Activated T-cell treated with anti-CD3 and anti-CD28 coated beads, Interleukin-2, amount 50 U/mL, for 72 hours (primary cell): Measurements from ENCODE around the gene TMEM266. TPM values are rescaled to one million over a fixed set of nuclear protein-coding genes. Genes with fewer than 3 reads are reported as not detected.
"Not testable (repeated sequence)": the region's sequence is repeated elsewhere in the genome, so short reads cannot be mapped to it uniquely, and the experiment has no call there.

Source experiments
- ATAC-seq, 2 donors: fragments of 150-1000 bp; cut with Tn5 transposase; replicated peaks in 1 of 2; 2 replicates each; pipeline ENCODE4 v1.10.0; 2021; ENCODE audit warnings: moderate library complexity in 2 of 2, mild to moderate bottlenecking in 1 of 2
- DNase-seq, 2 donors: peaks; one replicate each; pipeline ENCODE4 v3.0.0; 2021 to 2022; ENCODE audit warnings: mixed read lengths in 1 of 2
- H3K27ac Mint-ChIP-seq: one replicate; pipeline ENCODE4 v1.8.0; 2022; ENCODE audit warnings: mild to moderate bottlenecking, moderate library complexity, mixed read lengths
- H3K27me3 Mint-ChIP-seq: one replicate; pipeline ENCODE4 v1.8.0; 2022; ENCODE audit warnings: low read depth, mixed read lengths
- H3K36me3 Mint-ChIP-seq, 2 donors: one replicate each; pipeline ENCODE4 v1.8.0; 2022; ENCODE audit warnings: mixed read lengths in 2 of 2, mild to moderate bottlenecking in 1 of 2; ENCODE audit not compliant: insufficient read depth in 2 of 2
- H3K4me1 Mint-ChIP-seq: one replicate; pipeline ENCODE4 v1.8.0; 2022; ENCODE audit warnings: low read depth, mixed read lengths
- H3K4me3 Mint-ChIP-seq, 2 donors: one replicate each; pipeline ENCODE4 v1.8.0; 2022; ENCODE audit warnings: mild to moderate bottlenecking in 2 of 2, mixed read lengths in 2 of 2, moderate library complexity in 2 of 2
- H3K9me3 Mint-ChIP-seq, 2 donors: one replicate each; pipeline ENCODE4 v1.8.0; 2022; ENCODE audit warnings: mixed read lengths in 2 of 2
- total RNA-seq, 2 donors: library from RNA; stranded (reverse); gene quantifications; one replicate each; pipeline ENCODE4 v1.2.3, GENCODE V29; 2022

Gene TMEM266, protein sequence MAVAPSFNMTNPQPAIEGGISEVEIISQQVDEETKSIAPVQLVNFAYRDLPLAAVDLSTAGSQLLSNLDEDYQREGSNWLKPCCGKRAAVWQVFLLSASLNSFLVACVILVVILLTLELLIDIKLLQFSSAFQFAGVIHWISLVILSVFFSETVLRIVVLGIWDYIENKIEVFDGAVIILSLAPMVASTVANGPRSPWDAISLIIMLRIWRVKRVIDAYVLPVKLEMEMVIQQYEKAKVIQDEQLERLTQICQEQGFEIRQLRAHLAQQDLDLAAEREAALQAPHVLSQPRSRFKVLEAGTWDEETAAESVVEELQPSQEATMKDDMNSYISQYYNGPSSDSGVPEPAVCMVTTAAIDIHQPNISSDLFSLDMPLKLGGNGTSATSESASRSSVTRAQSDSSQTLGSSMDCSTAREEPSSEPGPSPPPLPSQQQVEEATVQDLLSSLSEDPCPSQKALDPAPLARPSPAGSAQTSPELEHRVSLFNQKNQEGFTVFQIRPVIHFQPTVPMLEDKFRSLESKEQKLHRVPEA
- total RNA-seq, result not detected

DNA sequence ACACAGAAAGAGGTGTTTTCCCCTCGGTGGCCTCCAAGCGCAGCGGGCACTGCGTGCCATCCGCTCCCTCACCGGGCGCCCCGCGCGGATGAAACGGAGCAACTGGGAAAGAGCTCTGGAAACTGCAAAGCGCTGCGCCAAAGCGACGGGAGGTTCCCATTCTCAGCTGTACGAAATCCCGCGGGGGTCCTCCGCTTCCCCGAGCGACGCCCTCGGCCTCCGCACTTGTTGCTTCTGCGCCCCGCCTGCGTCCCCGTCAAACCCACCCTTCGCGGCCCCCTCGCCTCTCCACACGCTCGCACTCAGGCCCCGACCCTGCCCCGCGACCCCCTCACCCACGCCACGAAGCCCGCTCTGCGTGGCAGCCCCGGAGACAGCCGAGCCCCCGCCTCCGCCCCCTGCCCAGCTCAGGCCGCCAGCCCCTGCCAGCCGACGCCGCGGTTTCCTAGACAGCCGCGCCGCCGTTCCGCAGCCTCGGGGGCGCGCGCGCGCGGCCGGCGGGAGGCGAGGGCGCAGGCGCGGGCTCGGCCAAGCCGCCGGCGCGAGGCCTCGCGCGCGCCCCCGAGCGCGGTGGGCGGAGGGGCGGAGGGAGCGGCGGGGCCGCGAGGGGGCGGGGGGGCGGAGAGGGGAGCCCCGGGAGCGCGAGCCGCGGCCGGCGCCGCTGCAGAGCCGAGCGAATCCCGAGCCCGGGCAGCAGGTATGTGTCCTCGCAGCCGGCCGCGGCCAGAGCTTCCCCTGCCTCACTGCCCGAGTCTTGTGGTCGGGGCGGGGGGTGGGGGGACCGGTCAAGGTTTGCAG is at the start of gene TMEM266:
Gene TMEM266, plus strand, starts transcription at position 666 of the 798 bp plus-strand sequence. CDS start 74,279 bp downstream, outside the sequence.
- Mint-ChIP-seq H3K4me3 (peak within 1 kb of the TSS; percentile 79 to 81), H3K27me3 (peaks cover 62% of the 10 kb centered on the region), H3K4me1 (peaks cover 34% of the 10 kb centered on the region), H3K27ac (no peak within 1 kb of the TSS), H3K9me3 (no peaks in the 10 kb centered on the region), H3K36me3 (no peaks in the 10 kb centered on the region)
- ATAC-seq, result peak; percentile 52
- DNase-seq, result peak; percentile 26 to 28

DNA sequence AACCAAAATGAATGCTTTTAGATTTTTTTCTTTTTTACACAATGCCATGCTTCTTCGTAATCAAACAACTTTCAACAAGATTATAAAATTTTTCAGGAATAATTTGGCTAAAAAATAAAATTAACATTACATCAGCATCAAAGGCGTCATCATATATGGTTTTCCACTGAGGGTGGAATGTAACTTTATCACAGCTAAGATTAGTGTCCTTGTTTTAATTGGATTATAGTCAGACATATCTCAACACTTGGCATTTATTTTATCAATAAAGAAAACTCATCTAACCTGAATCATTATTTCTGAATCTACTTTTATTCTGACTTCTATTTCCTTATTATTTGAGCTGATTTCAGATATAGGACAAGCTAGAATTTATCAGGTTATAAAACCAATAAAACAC is 49.2 kb upstream of the TMEM266 start:
- ATAC-seq (no peak), DNase-seq (no peak)
- H3K9me3 Mint-ChIP-seq, result peaks cover 0 to 2% of the 10 kb centered on the region in 2 donors
- peaks cover 42% of the 10 kb centered on the region for H3K27me3 Mint-ChIP-seq
- H3K4me3 Mint-ChIP-seq, result no peak overlapping the region
- H3K36me3 Mint-ChIP-seq, result no peaks in the 10 kb centered on the region
- H3K27ac Mint-ChIP-seq, result no peak overlapping the region
- H3K4me1 Mint-ChIP-seq, result peaks cover 7% of the 10 kb centered on the region

DNA sequence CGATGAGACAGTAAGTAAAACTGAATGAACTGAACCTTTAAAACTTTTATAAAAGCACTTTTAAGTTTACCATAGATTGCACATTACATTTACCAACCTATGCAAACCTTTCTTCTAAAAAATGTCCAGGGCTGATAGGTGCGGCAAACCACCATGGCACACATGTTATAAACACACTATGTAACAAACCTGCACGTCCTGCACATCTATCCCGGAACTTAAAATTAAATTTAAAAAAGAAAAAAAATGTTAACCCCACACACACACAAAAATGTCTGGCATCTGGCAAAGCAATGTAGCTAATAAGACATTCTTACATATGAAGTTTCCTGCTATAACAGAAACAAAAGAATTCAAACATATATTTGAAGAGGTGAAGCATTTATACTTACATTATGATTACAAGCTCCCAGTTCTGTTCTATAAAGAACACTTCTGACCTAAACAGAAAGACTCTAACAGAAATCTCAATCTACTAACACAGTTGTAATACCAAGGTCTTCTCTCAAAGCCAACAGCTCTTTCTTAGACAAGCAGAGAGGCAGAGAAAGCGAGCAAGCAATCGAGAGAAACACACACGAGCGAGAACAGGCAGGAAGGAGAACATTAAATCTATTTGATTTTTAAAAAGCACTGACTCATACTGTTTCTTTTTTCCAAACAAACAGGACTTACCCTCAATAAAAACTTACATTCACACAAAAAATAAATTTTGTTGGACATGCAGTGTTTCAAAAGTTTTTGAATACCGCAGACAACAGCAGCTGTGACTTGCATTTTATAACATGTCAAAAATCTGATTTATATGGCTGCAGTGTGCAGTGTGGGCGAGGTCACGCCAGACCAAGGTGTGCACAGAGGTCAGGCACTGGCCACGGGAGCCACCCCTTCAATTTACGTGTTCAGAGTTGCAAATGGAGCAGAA is 47.9 kb upstream of the TMEM266 start, which contains the start of gene NRG4:
Gene NRG4, minus strand, starts transcription at position 798 of the 925 bp plus-strand sequence. CDS start 1,194 bp downstream, outside the sequence.
- peaks cover 7% of the 10 kb centered on the region for H3K4me1 Mint-ChIP-seq
- ATAC-seq (no peak), DNase-seq (no peak)
- peaks cover 6 to 10% of the 10 kb centered on the region in 2 donors for H3K9me3 Mint-ChIP-seq
- no peak within 1 kb of the TSS for H3K27ac Mint-ChIP-seq
- peaks cover 53% of the 10 kb centered on the region for H3K27me3 Mint-ChIP-seq
- H3K36me3 Mint-ChIP-seq, result peaks cover 2 to 3% of the 10 kb centered on the region in 2 donors
- peak within 1 kb of the TSS; percentile 10 to 34 for H3K4me3 Mint-ChIP-seq

DNA sequence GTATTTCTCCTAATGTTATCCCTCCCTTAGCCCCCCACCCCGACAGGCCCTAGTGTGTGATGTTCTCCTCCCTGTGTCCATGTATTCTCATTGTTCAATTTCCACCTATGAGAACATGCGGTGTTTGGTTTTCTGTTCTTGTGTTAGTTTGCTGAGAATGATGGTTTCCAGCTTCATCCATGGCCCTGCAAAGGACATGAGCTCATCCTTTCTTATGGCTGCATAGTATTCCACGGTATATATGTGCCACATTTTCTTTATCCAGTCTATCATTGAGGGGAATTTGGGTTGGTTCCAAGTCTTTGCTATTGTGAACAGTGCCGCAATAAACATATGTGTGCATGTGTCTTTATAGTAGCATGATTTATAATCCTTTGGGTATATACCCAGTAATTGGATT is 46.3 kb upstream of the TMEM266 start:
- not testable (repeated sequence) for DNase-seq, H3K4me1 Mint-ChIP-seq, ATAC-seq, H3K36me3 Mint-ChIP-seq, H3K27ac Mint-ChIP-seq, H3K4me3 Mint-ChIP-seq
- H3K27me3 Mint-ChIP-seq, result peaks cover 43% of the 10 kb centered on the region
- peaks cover 12 to 13% of the 10 kb centered on the region in 2 donors for H3K9me3 Mint-ChIP-seq

DNA sequence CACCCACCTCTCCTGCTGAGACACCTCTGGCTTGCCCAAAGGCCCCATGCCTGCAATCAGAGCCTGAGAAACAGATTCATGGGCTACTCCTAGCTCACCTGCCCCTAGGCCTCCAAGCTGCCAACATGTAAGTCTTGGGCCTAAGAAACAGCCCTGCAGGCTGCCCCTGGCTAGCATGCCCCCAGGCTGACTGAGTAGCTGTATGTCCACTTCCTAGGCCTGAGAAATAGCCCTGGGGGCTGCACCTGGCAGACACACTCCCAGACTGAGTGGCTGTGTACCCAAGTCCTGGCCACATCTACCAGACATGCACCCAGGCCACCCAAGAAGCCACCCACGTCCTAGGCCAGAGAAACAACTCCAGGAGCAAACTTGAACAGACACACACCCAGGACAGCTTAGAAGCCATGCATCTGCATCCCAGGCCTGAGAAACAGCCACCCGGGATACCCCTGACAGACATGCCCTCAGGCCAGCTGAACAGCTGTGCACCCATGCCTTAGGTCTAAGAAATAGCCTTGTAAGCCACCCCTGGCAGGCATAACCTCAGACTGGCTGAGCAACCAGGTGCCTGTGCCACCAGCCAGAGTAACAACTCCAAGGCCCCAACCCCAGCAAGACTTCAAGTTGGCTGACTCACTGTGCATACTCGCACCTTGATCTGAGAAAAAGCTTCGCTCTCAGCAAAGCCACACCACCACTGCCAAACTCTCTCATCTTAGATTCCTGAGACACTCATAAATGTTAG is 35.6 kb upstream of the TMEM266 start:
- H3K4me1 Mint-ChIP-seq, result no peaks in the 10 kb centered on the region
- no peak overlapping the region for H3K27ac Mint-ChIP-seq
- H3K9me3 Mint-ChIP-seq, result peaks cover 8% of the 10 kb centered on the region in 2 donors
- H3K27me3 Mint-ChIP-seq, result peaks cover 5% of the 10 kb centered on the region
- H3K4me3 Mint-ChIP-seq, result no peak overlapping the region
- ATAC-seq (no peak), DNase-seq (no peak)
- H3K36me3 Mint-ChIP-seq, result peaks cover 6 to 9% of the 10 kb centered on the region in 2 donors

DNA sequence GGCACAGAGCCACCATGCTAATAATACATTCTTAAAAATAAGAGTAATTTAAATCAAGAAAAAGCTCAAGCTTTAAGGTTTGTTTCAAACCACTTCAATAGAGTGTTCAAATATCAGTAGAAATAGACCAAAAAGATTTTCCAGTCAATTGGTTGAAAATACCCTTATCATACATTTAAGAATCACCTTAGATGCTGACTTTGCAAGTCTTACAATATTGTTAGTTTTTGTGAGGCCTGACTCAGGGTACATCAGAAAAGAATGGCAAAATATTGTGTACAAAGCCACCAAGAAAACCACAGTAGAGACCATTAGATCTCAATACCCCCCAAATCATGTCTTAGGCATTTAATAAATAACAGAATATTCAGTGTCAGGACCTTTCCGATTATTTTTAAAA is 27.7 kb upstream of the TMEM266 start:
- DNase-seq, result no peak
- no peak for ATAC-seq
- Mint-ChIP-seq H3K4me3 (no peak overlapping the region), H3K27ac (no peak overlapping the region), H3K36me3 (no peaks in the 10 kb centered on the region), H3K4me1 (no peaks in the 10 kb centered on the region), H3K9me3 (no peaks in the 10 kb centered on the region), H3K27me3 (no peaks in the 10 kb centered on the region)

DNA sequence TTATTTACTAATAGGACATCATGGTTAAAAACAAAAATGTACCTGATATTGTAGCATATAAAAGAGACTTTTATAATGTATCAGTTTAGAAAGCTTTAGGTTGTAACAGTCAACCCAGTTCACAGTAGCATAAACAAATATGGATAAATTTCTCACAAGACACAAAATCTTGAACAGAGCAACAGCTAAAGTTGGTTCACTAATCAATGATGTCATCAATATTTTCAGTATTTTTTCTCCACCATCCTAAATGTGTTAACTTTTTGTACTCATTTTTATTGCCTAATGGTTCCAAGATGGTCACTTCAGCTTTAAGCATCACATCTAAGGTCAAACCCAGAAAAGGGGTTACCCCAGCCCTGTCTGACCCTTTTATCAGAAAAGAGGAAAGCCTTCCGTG is 26.3 kb upstream of the TMEM266 start:
- no peak for DNase-seq
- H3K27ac Mint-ChIP-seq, result no peak overlapping the region

DNA sequence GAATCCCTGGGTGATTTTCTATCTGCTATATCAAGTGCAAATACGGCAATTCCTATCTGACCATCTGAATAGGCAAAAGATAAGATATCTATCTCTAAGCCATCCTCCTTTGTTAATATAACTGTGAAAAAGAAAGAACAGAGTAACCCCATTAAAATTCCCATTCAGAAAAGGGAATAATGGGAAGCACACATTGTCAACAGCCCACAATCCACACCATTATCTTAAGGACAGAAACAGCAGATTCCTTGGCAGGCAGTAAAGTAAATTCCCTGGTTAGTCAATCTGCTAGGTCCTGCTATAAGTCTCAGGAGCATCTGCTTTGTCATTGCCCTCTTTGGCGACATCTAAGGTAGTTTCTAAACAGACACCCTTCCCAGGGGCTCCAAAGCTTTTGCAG is 25.7 kb upstream of the TMEM266 start:
- no peak overlapping the region for H3K4me3 Mint-ChIP-seq
- ATAC-seq (no peak), DNase-seq (no peak)
- H3K4me1 Mint-ChIP-seq, result no peaks in the 10 kb centered on the region
- H3K9me3 Mint-ChIP-seq, result no peaks in the 10 kb centered on the region
- no peaks in the 10 kb centered on the region for H3K27me3 Mint-ChIP-seq
- no peak overlapping the region for H3K27ac Mint-ChIP-seq
- no peaks in the 10 kb centered on the region for H3K36me3 Mint-ChIP-seq

More for the DNA sequence above, 26.3 kb upstream of the TMEM266 start:
- Mint-ChIP-seq H3K4me3 (no peak overlapping the region), H3K4me1 (no peaks in the 10 kb centered on the region), H3K27me3 (no peaks in the 10 kb centered on the region), H3K36me3 (no peaks in the 10 kb centered on the region), H3K9me3 (no peaks in the 10 kb centered on the region)
- ATAC-seq, result no peak

DNA sequence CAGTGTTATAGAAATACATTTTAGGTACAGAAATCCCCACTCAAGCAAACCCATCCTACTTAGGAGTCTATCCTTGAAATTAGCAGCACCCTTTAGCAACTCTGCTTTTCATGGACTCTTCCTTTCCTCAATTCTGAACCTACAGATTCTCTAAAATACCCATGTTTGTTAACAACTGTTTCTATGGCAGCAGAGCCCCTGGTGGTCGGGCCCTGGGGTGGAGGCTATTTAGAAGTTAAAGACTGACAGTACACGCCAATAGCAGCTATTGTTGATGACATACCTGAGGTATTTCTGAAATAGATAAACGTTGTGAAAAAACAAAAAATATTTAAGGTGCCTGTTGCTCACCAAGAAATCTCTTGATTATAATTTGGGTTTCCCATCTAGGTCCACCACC is 24.2 kb upstream of the TMEM266 start:
- no peak for DNase-seq
- Mint-ChIP-seq H3K36me3 (peaks cover 2 to 3% of the 10 kb centered on the region in 2 donors), H3K27me3 (peaks cover 13% of the 10 kb centered on the region), H3K4me3 (no peak overlapping the region), H3K27ac (no peak overlapping the region), H3K4me1 (no peaks in the 10 kb centered on the region), H3K9me3 (peaks cover 3% of the 10 kb centered on the region in 2 donors)
- no peak for ATAC-seq

DNA sequence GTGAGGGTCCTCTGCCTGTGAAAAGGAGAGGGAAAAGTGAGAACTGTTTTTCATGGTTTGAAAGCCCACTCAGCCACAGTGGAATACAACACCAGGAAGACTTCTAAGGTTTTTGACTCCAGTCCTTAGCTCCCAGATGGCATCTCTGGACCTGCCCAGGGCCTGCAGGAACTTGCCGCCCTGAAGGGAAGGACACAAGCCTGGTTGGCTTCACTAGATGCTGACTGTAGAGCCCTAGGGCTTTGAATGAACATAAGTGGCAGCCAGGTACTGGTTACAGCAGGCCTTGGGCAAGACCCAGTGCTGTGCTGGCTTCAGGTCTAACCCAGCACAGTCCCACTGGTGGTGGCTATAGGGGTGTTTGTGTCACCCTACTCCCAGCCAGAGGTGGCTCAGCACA is 21.3 kb upstream of the TMEM266 start:
- no peak for ATAC-seq
- peaks cover 30% of the 10 kb centered on the region for H3K27me3 Mint-ChIP-seq
- H3K27ac Mint-ChIP-seq, result no peak overlapping the region
- peaks cover 8 to 10% of the 10 kb centered on the region in 2 donors for H3K36me3 Mint-ChIP-seq
- DNase-seq, result no peak
- H3K9me3 Mint-ChIP-seq, result peaks cover 8 to 9% of the 10 kb centered on the region in 2 donors
- H3K4me3 Mint-ChIP-seq, result no peak overlapping the region
- no peaks in the 10 kb centered on the region for H3K4me1 Mint-ChIP-seq

DNA sequence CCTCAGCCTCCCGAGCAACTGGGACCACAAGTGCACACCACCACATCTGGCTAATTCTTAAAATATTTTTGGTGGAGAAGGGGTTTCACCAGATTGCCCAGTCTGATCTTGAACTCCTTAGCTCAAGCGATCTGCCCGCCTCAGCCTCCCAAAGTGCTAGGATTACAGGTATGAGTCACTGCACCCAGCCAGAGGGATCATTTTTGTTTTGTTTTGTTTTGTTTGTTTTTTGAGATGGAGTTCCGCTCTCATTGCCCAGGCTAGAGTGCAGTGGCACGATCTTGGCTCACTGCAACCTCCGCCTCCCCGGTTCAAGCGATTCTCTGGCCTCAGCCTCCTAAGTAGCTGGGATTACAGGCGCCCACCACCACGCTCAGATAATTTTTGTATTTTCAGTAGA is 5.6 kb upstream of the TMEM266 start:
- H3K36me3 Mint-ChIP-seq, H3K4me3 Mint-ChIP-seq, H3K9me3 Mint-ChIP-seq, DNase-seq, H3K27ac Mint-ChIP-seq, ATAC-seq: not testable (repeated sequence)
- H3K27me3 Mint-ChIP-seq, result peaks cover 43% of the 10 kb centered on the region
- H3K4me1 Mint-ChIP-seq, result peaks cover 23% of the 10 kb centered on the region

DNA sequence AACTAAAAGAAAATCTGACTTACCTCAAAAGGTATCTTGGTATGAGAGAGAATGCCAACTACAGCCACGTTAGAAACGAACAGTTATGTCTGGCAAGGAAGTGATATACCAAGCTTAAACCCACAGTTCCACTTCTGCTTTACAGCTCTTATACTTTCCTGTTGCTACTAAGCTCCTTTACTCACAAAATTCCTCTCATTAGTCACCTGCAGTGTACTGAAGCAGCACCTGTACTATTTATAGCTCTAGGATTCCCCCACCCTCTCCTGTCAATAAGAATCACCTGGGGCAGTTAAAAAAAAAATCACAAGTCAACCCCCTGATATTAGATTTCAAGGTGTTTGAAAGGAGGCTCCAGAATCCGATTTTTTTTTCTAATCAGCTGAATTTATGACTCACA is 2.9 kb upstream of the TMEM266 start:
- Mint-ChIP-seq H3K27ac (no peak overlapping the region), H3K36me3 (no peaks in the 10 kb centered on the region), H3K27me3 (peaks cover 51% of the 10 kb centered on the region), H3K4me1 (peaks cover 34% of the 10 kb centered on the region), H3K4me3 (peak overlapping the region; percentile 5 to 74), H3K9me3 (no peaks in the 10 kb centered on the region)
- DNase-seq, result no peak
- peak; percentile 14 to 29 for ATAC-seq
